Skeletal muscle cell (primary cell): ENCODE data around the gene TPRG1.

Experiments
- DNase-seq: peaks from one replicate; pipeline ENCODE4 v3.0.0-alpha.2; 2010; ENCODE audit warnings: low read depth
- H3K4me3 ChIP-seq: 2 replicates; pipeline ENCODE4 v1.5.1; 2011; ENCODE audit warnings: low read depth, mild to moderate bottlenecking, control low read depth, low read length, moderate library complexity

Gene TPRG1

GRCh38 chr3:189160519-189161309 lies 11.1 kb upstream of the TPRG1 start:
- no peak for DNase-seq
- no peak overlapping the region for H3K4me3 ChIP-seq

GRCh38 chr3:189165092-189165612 lies 6.6 kb upstream of the TPRG1 start:
- H3K4me3 ChIP-seq = no peak overlapping the region
- DNase-seq = no peak

- H3K4me3 ChIP-seq = no peak overlapping the region
- no peak for DNase-seq
Measured at GRCh38 chr3:189166321-189166720, 5.5 kb upstream of the TPRG1 start.

GRCh38 chr3:189167027-189167766 lies 4.6 kb upstream of the TPRG1 start:
- DNase-seq = no peak
- no peak overlapping the region for H3K4me3 ChIP-seq

- no peak for DNase-seq
- H3K4me3 ChIP-seq = no peak overlapping the region
Measured at GRCh38 chr3:189168711-189169110, 3.1 kb upstream of the TPRG1 start.

GRCh38 chr3:189169728-189170127 lies 2.0 kb upstream of the TPRG1 start:
- no peak overlapping the region for H3K4me3 ChIP-seq
- DNase-seq = no peak

- H3K4me3 ChIP-seq = no peak overlapping the region
- no peak for DNase-seq
Measured at GRCh38 chr3:189170559-189170958, 1.2 kb upstream of the TPRG1 start.

- no peak for DNase-seq
- no peak overlapping the region for H3K4me3 ChIP-seq
Measured at GRCh38 chr3:189172668-189173419, 1.1 kb downstream of the TPRG1 start.

- no peak overlapping the region for H3K4me3 ChIP-seq
- DNase-seq = no peak
Measured at GRCh38 chr3:189184566-189184965, 12.8 kb downstream of the TPRG1 start.

GRCh38 chr3:189186101-189186500 lies 14.3 kb downstream of the TPRG1 start:
- no peak overlapping the region for H3K4me3 ChIP-seq
- DNase-seq = peak; percentile 25

- H3K4me3 ChIP-seq = no peak overlapping the region
- DNase-seq = no peak
Measured at GRCh38 chr3:189188466-189188865, 16.7 kb downstream of the TPRG1 start.

GRCh38 chr3:189192725-189193124 lies 21.0 kb downstream of the TPRG1 start:
- no peak overlapping the region for H3K4me3 ChIP-seq
- DNase-seq = no peak

GRCh38 chr3:189195302-189195701 lies 23.5 kb downstream of the TPRG1 start:
- no peak for DNase-seq

GRCh38 chr3:189202106-189202505 lies 30.3 kb downstream of the TPRG1 start:
- DNase-seq = no peak
- H3K4me3 ChIP-seq = no peak overlapping the region

More at GRCh38 chr3:189195302-189195701, 23.5 kb downstream of the TPRG1 start:
- no peak overlapping the region for H3K4me3 ChIP-seq

GRCh38 chr3:189202583-189202982 lies 30.8 kb downstream of the TPRG1 start:
- DNase-seq = no peak

GRCh38 chr3:189204167-189204866 lies 32.5 kb downstream of the TPRG1 start:
- no peak for DNase-seq
- H3K4me3 ChIP-seq = no peak overlapping the region

More at GRCh38 chr3:189202583-189202982, 30.8 kb downstream of the TPRG1 start:
- no peak overlapping the region for H3K4me3 ChIP-seq

GRCh38 chr3:189204937-189205336 lies 33.2 kb downstream of the TPRG1 start:
- H3K4me3 ChIP-seq = no peak overlapping the region

GRCh38 chr3:189210251-189210770 lies 38.5 kb downstream of the TPRG1 start:
- DNase-seq = no peak
- no peak overlapping the region for H3K4me3 ChIP-seq

More at GRCh38 chr3:189204937-189205336, 33.2 kb downstream of the TPRG1 start:
- no peak for DNase-seq

GRCh38 chr3:189212681-189213080 lies 40.9 kb downstream of the TPRG1 start:
- H3K4me3 ChIP-seq = no peak overlapping the region
- DNase-seq = no peak
